GM18499 (cell line): ENCODE results near the gene IGFBP3.
"Not testable (repeated sequence)": the region's sequence is repeated elsewhere in the genome, so short reads cannot be mapped to it uniquely, and the experiment has no call there.

Experiments used
- ATAC-seq: cut with Tn5 transposase; IDR thresholded peaks from one replicate; pipeline ENCODE4 v1.9.1; 2021; ENCODE audit warnings: moderate number of reproducible peaks; ENCODE audit not compliant: insufficient read depth, unreplicated experiment

The IGFBP3 gene, protein sequence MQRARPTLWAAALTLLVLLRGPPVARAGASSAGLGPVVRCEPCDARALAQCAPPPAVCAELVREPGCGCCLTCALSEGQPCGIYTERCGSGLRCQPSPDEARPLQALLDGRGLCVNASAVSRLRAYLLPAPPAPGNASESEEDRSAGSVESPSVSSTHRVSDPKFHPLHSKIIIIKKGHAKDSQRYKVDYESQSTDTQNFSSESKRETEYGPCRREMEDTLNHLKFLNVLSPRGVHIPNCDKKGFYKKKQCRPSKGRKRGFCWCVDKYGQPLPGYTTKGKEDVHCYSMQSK

DNA sequence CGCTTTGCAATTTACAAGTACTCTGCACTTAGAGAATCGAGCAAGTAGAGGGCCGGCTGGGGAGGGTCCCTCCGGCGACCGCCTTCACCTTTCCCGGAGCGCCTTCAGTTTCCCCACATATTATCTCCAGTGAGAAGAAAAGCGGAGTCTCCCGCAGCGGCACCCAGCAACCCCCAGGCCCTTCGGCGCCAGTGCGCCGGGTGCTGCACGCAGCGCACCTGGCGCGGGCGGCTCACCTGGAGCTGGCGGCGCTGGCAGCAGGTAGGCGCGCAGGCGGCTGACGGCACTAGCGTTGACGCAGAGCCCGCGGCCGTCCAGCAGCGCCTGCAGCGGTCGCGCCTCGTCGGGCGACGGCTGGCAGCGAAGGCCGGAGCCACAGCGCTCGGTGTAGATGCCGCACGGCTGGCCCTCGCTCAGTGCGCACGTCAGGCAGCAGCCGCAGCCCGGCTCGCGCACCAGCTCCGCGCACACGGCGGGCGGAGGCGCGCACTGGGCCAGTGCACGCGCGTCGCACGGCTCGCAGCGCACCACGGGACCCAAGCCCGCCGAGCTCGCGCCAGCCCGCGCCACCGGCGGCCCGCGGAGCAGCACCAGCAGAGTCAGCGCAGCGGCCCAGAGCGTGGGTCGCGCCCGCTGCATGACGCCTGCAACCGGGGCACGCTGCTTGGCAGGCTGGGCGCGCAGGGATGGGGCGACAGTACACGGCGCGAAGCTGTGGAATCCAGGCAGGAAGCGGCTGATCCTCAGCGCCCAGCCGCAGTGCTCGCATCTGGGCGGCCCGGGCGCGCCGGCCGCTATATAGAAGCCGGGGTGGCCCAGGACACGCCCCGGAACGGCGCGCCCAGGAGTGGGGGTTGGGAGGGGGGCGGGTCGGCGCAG is at the start of gene IGFBP3:
IGFBP3 (minus strand) TSS at position 771 of the 879 bp plus-strand sequence; CDS start at position 639, 132 bp downstream.
- no peak for ATAC-seq

DNA sequence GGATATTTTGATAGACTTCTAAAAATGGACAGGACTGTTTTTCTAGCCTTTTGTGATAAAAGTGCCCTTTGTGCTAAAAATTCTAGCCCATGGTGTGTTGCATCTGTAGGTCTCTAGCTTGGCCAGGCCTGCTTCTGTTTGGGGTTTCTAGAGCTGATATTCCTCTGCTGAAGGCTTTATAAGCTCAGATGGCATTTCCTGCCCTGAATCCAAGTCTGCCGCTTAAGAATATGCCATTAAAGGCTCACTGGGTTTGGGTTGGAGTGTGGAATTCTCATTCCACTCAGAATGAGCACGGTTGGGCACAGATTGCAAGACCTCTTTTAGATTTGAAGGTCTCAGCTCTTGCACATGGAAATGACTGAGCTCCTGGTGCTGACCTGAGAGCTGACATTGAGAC is 49.4 kb upstream of the IGFBP3 start:
- ATAC-seq, result no peak

DNA sequence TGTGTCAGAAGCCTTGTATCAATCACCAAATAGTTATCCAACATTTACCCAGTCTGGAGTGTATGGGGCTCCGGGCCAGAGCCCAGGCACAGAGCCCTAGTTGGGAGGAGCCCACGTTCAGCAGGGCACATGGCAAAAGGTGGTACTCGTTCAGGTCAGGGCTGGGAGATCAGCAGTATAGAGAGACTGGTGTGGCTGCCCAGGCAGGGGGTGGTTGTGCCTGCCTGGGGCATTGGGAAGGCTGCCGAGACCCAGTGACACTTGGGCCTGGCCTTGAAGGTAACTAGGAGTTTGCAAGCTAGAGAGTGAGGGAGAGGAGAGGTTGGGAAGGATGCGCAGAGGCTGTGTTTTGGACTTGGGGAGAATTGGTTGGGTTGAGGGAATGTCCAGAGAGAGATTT is 48.9 kb upstream of the IGFBP3 start:
- no peak for ATAC-seq

DNA sequence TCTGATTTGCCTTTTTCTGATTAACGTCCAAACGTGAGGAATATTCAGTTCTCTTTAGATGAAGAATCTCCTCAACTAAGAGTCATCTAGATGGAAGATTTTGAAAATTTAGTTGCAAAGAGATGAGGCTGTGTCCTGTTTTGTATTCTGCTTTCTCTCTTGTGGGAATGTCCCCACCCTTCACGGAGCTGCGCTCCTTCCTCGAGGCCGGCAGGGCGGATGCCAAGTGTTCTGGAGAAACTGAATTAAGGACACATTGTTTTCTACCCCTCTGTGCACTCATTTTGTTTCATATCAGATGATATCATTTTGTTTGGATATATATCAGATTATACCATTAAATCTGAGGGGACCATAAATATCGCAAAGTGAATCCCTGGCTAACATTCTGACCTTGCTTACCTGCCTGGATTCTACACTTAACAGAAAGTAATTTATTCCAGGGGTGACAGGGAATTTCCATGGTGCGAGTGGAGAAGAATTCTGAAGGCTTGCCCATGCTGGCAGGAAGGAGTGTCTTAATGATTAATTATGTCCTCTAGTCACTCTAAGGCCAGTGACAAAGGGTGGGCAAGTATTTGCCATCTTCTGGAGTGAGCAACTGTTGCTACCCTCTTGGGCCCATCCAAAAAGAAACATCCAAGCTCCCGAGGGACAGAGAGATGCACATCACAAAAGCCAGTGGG is 47.9 kb upstream of the IGFBP3 start:
- no peak for ATAC-seq

DNA sequence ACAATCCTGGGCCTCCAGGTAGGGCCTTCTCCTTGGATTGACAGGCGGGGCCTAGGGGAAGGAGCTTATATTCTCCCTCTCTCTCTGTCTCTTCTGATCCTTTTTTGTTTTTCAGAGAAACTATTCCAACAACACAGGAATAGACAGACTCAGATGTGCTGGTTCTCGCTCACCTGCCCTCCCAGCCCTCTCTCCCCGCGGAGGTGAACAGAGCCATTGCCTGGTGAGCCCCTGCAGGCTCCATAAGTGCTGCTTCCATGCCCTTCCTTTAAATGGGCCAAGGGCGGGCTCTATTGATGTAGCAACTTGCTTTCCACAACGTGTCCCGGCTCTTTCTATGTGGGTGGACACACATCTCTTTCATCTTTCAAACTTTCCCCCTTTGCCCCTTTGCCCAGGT is 47.2 kb upstream of the IGFBP3 start:
- ATAC-seq, result no peak

DNA sequence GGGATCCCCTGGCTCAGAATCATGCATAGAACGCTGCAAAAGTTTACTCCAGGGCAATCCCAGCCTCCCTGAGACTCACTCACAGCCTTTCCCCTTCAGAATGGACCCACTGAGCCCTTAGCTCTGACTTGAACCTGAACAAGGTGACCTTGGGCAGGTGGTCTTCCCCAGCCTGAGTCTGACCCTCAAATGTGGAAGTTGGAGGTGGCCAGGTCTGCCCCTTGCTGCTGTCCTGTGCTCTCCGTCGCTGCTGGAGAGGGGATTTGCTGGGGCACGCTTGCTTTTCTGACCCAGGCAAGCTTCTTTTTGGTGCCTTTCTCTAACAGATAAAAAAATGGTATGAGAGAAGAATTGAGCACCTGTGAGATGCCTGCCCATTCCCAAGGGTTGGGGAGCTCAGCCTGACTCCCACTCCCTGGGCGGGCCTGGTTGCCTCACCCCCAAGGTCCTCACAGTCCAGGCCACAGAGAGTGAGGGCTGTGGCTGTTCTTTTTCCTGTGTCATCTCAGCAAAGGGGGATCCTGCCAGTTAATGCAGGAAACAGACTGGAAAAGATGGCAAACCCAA is 46.6 kb upstream of the IGFBP3 start:
- ATAC-seq, result no peak

DNA sequence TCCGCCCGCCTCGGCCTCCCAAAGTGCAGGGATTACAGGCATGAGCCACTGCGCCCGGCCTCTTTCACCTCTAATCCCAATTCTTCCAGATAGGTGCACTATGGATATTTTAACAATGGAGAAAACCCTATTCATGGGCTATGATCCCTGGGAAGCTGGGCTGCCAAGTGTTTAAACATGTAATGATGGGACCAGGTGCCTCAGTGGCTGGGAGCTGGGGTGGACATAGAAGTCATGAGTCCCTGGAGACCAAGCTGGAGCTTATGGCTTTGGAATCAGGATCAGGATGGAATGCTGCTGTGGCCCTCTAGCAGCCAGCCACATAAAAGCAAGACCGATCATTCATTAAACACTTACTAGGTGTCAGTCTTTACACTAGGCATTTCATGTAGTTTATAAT is 41.8 kb upstream of the IGFBP3 start:
- no peak for ATAC-seq

DNA sequence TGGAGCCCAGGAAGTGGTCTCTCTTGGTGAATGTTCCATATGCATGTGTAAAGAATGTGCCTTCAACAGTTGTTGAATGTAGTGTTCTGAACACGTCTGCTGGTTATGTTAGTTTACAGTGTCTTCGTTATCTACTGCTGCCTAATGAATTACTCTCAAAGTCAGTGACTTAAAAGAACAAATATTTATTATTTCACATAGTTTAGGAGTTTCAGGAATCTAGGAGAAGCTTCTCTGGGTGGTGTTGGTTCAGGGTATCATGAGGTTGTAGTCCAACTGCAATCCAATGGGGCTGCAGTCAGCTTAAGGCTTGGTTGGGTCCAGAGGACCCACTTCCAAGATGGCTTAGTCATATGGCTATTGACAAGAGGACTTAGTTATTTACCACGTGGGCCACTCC is 36.6 kb upstream of the IGFBP3 start:
- no peak for ATAC-seq

DNA sequence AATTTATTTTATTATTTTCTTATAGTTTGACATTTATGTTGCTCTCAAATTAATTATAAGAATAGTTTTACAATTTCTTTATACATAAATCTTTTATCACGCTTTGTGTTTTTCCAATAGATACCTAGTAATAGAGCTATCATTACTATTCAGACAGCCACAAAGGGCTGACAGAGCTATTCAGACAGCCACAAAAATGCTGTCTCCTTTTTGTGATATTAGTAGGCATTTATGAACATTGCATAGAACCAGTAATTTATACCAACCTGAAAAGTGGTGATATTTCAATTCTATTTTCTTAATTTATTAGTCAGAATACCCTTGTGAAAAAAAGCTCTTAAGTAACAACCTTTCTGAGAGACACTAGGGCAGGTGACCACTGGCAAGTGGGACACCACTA is 34.2 kb upstream of the IGFBP3 start:
- no peak for ATAC-seq

DNA sequence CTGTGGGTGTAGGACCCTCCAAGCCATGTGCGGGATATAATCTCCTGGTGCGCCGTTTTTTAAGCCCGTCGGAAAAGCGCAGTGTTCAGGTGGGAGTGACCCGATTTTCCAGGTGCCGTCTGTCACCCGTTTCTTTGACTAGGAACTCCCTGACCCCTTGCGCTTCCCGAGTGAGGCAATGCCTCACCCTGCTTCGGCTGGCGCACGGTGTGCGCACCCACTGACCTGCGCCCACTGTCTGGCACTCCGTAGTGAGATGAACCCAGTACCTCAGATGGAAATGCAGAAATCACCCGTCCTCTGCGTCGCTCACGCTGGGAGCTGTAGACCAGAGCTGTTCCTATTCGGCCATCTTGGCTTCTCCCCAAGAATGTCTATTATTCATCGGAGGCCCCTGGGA is 32.0 kb upstream of the IGFBP3 start:
- not testable (repeated sequence) for ATAC-seq

DNA sequence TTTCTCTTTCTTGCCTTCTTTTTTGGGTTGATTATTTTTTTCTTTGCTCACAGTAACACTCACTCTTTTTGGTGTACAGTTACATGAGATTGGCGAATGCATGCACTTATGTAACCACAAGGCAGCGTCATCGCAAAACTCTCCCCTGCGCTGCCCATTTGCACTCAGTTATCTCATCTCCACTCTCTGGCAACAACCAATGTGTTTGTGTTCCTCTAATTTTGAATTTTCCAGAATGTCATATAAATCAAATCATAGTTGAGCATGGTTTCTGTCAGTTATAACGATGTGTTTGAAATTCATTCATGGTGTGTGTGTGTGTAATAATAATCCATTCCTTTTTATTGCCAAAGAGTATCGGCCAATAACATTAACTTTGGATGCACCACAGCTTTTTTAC is 23.0 kb upstream of the IGFBP3 start:
- no peak for ATAC-seq

DNA sequence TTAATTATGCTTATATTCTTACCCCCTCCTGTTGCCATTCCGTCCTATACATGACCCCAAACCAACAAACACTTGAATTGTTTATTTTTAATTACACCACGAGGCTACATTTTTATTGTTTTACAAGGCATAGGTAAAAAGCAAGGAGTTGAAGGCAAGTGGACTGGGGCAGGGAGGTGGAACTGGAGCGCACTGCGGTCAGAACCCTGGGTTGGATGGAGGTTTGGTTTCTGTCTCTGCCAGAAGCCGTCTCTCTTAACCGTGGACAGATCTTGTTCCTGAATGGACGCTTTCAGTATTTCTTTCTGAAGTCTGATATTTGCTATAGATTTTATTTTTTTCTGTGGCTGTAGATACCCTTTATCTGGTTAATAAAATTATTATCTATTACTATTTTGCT is 19.9 kb upstream of the IGFBP3 start:
- no peak for ATAC-seq

DNA sequence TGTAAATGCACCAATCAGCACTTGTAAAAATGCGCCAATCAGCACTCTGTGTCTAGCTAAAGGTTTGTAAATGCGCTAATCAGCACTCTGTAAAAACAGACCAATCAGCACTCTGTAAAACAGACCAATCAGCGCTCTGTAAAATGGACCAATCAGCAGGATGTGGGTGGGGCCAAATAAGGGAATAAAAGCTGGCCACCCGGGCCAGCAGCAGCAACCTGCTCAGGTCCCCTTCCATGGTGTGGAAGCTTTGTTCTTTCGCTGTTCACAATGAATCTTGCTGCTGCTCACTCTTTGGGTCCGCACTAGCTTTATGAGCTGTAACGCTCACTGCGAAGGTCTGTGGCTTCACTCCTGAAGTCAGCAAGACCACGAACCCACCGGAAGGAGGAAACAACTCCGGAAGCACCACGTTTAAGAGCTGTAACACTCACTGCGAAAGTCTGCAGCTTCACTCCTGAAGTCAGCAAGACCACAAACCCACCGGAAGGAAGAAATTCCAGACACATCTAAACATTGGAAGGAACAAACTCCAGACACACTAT is 19.2 kb upstream of the IGFBP3 start:
- ATAC-seq, result not testable (repeated sequence)

DNA sequence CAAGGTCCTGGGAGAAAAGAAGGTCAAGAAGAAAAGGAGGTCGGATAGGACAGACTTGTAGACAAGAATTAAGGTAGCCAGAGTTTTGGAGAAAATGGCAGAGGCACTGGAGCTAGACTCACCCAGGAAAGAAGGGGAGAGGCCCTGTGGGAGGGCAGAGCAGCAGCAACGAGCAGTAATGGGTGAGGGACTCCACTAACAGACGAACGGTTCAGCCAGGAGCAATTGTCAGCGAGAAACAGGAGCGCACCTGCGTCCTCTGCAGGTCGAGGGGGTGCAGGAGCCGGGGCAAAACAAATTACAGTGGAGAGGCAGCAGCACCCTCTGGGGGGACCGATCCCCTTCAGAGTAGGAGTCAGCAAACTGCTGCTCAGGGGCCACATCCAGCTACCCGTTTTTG is 18.5 kb upstream of the IGFBP3 start:
- no peak for ATAC-seq

DNA sequence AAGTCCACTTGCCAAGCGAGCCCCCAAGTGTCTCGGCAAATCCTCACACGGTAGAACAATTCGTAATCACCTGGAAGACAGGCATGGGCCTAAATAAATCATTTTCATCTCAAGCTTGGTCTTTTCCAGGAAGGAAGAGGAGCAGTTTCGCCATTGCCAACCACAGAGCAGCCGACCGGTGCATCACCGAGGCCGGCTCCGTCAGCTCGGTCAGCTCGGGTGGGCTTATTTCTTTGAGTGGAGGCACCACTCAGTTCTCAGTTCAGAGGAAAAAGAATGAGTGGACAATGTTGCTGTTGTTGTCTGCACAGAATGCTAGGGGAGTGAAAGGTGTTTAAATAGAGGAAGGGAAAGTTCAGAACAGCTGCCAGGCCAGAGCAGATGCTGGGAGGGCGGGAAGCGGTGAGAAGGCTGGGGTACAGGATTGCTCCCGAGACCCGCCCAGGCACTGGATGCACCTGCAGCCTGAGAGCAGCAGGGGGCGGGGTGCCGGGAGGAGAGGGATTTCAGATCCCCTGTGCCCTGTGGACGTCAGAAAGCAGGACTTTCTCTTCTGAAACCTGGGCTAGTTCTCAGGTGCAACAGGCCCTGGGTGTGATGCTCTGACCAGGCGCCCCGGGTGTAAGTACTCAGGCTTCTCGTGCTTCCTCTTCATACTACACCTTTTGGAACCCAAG is 17.7 kb upstream of the IGFBP3 start:
- no peak for ATAC-seq

DNA sequence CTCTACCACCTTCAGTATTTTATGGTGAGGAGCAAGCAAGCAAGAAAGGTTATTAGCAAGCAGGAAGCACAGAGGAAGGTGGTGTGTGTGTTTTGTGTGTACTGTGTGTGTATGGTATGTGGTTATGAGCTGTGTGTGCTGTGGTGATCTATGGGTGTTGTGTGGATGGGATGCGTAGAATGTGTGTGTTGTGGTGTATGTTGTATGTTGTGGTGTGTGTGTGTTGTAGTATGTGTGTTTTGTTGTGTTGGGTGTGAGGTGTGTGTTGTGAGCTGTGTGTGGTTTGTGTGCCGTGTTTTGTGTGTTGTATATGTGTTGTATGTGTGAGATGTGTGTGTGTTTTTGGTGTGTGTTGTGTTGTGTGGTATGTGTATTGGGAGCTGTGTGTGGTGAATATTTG is 16.8 kb upstream of the IGFBP3 start:
- no peak for ATAC-seq

DNA sequence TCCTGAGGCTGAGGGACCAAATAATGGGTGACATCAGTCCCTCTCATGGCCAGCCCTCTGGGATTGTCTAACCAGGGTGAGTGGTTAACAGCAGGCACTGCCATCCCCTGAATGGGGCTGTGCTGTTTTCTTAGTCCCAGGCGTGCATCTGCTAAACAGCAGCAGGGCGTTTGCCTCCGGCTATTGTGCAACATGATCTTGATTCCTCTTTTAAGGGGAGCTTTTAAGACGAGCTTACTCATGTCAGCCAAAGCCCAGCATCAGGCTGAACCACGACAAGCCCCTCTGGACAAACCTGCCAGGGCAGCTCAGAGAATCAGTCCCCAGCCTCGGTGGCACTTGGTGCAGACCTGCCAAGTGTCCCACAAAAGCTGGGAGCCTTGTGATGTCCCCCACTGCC is 16.2 kb upstream of the IGFBP3 start:
- ATAC-seq, result no peak

DNA sequence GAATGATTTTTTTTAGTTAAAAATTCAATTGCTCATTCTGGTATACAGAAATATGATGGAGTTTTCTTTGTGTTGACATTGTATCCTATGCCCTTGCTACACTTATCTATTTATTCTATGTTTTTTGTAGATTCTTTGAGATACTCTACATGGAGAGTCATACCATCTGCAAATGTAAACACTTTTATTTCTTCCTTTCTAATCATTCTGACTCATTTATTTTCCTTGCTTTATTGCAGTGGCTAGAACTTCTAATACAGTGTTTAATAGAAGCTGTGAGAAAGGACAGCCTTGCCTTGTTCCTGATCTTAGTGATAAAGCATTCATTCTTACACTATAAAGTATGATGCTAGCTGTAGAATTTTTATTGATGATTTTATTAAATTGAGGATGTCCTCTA is 9.9 kb upstream of the IGFBP3 start:
- no peak for ATAC-seq

DNA sequence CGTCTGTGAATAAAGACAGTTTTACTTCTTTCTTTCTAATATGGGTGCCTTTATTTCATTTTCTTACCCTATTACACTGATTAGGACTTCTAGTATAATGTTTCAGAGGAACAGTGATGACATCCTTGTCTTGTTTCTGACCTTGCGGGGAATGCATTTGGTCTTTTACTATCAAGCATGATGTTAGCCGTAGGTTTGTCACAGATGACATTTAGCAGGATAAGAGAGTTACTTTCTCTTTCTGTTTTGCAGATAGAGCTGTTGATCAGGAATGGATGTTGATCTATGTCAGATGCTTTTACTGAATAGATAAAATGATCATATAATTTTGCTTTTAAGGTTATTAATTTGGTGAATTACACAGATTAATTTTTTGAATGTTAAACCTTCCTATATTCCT is 6.6 kb upstream of the IGFBP3 start:
- ATAC-seq, result no peak

DNA sequence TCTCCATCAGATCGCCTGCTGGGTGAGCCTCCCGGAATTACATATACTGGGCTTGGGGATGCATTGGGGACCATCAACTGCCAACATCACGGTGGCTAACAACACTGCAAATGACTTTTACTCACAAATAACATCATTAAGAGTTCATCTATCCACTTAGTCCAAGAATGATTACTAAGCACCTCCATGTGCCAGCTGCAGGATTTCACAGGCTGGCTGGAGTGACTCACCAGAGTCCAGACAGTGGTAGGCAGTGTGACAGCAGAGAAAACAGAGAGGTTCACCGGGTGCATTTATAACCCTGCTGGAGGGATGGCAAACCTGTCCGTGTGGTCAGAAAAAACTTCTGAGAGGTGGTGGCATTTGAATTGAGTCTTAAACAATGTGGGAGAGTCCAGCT is 3.2 kb upstream of the IGFBP3 start:
- ATAC-seq, result no peak
